NCI-H1436 treated with DMSO at 0.1 percent for 48 hours (cell line): ENCODE results near the gene DNMT3B.

Experiments
- DNase-seq: peaks from one replicate; lab custom pipeline; 2025; lab: John Stamatoyannopoulos, UW

DNMT3B gene

DNA sequence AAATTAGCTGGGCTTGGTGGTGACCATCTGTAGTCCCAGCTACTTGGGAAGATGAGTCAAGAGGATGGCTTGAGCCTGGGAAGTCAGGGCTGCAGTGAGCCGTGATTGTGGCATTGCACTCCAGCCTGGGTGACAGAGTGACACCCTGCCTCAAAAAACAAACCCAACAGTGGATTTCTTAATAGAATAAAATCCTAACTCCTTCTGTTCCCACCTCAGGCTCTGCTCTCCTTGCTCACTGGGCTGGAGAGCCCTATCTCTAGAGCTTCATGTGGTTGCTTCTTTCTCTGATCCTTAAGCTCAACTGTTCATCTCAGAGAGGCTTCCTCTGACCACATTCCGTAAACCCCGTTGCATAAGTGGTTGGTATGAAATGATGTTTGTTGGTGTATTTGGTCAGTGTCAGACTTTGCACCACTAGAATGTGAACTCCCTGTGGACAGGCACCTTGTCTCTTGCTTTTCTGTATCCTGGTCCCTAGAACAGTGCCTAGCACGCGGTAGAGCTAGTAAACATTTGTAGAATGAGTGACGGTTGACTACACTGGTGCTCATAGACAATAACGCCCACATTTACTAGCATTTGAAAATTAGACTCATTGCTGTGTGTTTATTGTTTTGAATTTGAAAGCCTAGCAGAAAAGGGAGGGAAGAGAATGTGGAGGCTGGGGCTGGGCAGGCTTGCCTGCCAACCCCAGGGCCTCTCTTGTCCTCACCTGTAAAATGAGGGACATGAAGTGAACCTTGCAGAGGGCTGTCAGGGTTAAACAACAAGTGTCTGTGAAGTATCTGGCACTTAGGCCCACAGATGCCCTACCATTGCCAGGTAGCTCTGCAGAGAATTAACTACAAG is 61.8 kb downstream of the DNMT3B start:
- no peak for DNase-seq

DNA sequence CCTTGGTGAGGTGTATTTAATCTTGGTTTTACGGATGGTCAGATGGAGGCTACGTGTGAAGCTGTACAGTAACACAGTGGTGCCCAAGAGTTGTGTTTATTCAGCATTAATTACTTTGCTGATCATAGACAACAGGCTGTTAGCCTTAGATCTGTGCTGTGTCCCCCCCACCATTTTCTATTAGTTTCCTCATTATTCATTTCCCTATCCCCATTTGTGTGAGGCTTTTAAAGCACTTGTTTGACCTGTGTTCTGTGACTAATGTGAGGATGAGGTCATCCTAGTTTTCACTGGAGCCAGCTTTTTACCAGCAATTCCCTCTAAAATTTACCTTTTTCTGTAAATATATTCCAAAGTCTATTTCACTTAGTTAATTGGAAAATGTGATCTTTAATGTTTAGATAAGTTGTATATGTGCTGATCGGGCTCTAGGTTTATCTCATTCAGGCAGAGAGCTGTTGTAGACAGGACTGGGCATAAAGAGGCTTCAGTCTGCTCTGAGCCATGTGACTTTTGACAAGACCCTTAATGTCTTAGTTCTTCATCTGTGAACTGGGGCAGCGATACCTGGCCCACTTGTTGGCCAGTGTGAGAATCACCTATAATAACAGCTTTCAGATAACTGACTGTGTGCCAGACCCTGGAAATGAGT is 66.0 kb downstream of the DNMT3B start:
- DNase-seq, result no peak

DNA sequence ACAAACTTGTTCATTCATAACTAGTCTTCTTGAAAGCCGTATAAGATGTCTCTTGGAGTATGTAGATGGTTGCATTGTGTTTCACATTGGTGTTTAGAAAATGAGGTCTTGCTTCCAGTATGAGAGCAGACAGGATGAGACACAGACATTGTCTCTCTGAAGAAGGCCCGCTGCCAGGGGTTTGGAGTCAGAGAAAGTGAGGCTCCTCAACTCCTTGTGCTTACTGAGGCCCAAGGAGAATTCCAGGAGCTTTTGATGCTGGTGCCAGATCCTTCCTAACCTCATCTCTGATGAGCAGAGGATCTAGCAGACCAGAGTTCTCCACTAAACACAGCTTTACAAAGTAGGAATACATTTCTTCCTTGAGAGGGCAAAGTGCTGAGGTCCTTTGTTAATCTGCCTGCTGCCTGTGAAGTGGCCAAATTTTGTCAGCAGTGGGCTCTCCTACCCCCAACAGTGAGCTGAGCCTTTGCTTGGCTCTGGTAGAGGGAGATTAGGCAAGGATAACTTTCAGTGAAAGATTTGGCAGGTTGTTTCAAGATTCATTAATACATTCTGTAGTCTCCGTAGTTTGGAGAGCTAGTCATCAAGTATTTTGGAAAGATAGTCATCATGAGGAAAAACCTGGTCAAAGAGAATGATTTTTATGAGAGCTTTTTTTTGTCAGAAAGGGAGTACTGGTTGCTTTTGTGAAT is 67.3 kb downstream of the DNMT3B start:
- DNase-seq, result no peak

- no peak for DNase-seq
Observed at GRCh38 chr20:32830437-32830836, 68.3 kb downstream of the DNMT3B start.

DNA sequence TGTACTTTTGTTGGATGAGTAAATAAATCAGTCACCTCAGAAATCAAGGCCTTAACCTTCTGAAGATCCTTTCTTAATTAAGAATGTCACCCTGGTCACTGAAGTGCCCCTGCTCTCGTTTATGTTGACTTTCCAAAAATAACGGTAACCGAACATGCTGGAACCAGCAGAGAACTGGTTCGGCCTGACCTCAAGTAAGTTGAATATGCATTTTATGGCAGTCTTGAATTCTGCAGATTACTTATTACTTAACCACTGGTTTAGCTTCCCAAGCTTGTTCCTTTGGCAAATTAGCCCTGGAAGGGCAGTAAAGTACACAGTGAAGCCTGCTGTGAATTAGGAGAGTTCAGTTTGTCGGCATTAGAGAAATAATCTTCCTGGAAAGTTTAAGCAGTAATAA is 69.8 kb downstream of the DNMT3B start:
- no peak for DNase-seq

- DNase-seq, result no peak
Observed at GRCh38 chr20:32832664-32833063, 70.5 kb downstream of the DNMT3B start.

DNA sequence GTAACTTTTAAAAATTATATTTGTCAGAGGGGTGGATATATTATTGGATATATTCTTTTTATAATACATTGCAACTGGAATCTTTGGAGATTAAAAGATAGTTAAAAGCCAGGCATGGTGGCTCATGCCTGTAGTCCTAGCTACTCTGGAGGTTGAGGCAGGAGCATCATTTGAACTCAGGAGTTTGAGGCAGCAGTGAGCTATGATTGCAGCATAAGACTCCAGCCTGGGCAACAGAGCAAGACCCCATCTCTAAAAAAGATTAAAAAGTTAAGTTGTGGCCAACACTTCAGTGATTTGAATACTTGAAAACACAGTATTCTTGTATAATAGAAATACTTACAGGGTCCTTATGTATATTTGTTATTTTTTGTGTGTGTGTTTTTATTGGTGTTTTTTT is 72.8 kb downstream of the DNMT3B start:
- no peak for DNase-seq

GRCh38 chr20:32837157-32837556 is 75.0 kb downstream of the DNMT3B start:
- DNase-seq, result no peak

- DNase-seq, result no peak
Observed at GRCh38 chr20:32839227-32839981, 77.2 kb downstream of the DNMT3B start.

- DNase-seq, result no peak
Observed at GRCh38 chr20:32839982-32840285, 77.7 kb downstream of the DNMT3B start.

DNA sequence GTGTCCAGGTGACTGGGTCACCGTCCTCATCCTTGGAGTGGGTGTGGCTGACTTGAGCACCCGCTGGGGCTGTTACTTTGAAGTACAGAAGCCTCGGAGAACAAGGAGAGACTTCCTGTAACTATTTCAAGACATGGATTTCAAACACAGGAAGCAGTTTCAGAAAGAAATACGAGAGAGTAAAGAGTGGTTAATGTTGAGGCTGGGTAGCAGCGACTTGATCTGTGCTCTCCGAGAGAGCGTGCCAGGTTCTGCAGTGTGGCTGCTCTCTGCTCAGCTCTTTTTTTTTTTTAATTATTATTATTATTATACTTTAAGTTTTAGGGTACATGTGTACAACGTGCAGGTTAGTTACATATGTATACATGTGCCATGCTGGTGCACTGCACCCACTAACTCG is 79.0 kb downstream of the DNMT3B start:
- no peak for DNase-seq

GRCh38 chr20:32841632-32842031 is 79.4 kb downstream of the DNMT3B start:
- no peak for DNase-seq

DNA sequence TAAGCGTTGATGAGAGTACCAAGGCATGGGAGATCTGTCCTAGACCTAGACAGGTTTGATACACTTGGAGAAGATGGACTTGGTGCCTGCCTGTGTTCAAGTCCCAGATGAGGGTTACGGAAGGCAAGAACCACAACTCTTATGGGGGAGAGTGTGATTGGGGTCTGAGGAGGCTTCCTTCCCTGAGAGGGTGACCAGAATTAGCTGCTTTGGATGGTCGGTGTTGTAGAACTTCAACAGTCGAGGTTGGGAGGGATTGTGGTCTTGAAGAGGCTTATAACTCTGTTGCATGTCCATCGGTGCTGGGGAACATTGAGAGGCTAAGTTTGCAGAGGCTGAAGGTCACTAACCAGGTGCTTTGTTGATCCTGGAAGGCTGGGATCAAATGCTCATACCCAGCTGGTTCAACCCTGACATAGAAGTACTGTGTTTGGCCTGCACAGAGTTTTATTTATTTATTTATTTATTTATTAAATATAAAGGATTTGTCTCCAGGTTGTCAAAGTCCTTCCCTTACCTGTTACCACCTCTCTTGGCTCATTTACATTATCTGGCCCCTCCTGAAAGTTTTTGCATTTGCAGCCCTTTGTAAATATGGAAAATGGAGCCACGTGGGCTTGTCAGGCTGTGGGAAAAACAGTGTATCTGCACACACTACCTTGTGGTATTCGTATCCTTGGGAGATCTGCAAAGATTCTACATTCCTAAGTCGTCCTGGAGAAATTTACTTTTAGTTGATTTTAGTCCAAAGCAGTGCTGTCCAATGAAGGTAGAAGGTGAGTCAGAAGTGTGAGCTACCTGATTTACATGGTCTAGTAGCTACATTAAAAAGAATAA is 80.7 kb downstream of the DNMT3B start:
- no peak for DNase-seq

DNA sequence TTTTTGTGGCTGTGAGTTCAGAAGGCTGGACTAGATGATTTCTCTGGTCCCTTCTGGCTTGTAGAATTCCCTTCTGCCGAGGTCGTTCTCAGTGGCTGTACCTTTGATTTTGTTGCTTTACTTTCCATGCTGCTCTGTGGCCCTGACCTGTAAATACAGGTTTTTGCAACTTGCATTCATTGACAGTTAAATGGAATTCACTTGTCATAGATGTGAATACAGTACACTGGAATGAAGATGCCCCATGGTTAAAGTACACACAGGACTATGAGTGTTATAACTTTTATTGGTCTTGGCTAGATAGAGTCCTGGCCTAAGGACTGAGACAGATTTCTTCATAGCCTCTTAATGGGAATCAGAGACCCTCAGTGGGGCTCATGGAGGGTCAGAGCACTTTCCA is 83.6 kb downstream of the DNMT3B start:
- DNase-seq, result no peak

DNA sequence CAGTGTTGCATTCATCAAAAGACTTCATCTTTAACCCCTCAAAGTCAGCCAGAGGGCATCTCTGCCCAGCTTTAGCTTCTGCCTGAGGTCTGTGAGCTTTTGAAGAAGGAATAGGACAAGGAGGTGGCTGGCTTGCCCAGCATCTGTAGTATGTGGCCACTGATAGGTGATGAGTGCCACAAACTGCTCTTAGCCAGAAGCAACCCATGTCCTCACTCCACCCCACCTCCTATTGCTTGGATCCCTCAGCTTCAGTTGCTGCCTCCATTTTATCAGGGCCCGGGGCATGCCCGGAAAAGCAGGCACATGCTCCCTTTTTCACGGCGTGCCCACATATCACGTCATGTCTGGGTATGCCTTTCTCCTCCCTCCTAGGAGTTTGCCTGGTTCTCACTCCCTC is 84.7 kb downstream of the DNMT3B start:
- DNase-seq, result no peak

GRCh38 chr20:32847964-32848363 is 85.8 kb downstream of the DNMT3B start:
- no peak for DNase-seq

DNA sequence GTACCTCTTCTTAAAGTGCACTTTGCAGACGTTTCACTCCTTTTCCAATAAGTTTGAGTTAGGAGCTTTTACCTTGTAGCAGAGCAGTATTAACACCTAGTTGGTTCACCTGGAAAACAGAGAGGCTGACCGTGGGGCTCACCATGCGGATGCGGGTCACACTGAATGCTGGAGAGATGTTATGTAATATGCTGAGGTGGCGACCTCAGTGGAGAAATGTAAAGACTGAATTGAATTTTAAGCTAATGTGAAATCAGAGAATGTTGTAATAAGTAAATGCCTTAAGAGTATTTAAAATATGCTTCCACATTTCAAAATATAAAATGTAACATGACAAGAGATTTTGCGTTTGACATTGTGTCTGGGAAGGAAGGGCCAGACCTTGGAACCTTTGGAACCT is 86.7 kb downstream of the DNMT3B start:
- DNase-seq, result no peak

GRCh38 chr20:32849577-32849976 is 87.4 kb downstream of the DNMT3B start:
- DNase-seq, result no peak

DNA sequence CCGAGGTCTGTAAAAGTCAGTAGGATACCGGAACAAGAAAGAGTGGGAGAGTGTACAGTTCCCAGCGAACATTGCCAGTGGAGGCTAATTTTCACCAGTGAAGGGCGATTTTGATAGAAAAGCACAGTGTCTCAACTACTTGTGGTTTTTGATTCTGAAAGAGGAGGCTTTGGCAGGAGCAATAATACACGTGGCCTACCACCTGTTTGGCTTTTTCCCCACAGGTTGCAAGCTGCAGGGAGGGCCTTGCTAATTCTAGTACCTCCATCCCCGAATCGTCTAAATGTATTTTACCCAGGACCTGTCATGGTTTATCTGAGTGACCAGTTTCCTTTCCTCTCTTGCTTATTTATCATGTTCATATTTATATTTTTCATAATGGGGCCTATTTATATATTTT is 93.2 kb downstream of the DNMT3B start:
- no peak for DNase-seq

- no peak for DNase-seq
Observed at GRCh38 chr20:32858189-32858588, 96.0 kb downstream of the DNMT3B start.
